Raji (cell line): ENCODE measurements around the gene MANF.

Experiments used
- POLR2A ChIP-seq: IDR thresholded peaks from 2 replicates; pipeline ENCODE4 v1.6.1; 2011; ENCODE audit warnings: low read depth, low read length, control low read depth; ENCODE audit not compliant: insufficient read depth

MANF gene

GRCh38 chr3:51384726-51385473, at the start of gene MANF:
TSS of gene MANF (plus strand) at chr3:51385291. CDS start at chr3:51385343, 52 bp downstream.
- peak; percentile 88 for TF ChIP-seq POLR2A

GRCh38 chr3:51336261-51336660, 48.8 kb upstream of the MANF start:
- TF ChIP-seq POLR2A, result no peak

GRCh38 chr3:51337666-51338065, 47.4 kb upstream of the MANF start:
- no peak for TF ChIP-seq POLR2A

GRCh38 chr3:51338632-51339031, 46.5 kb upstream of the MANF start:
- no peak for TF ChIP-seq POLR2A

- no peak for TF ChIP-seq POLR2A
These were observed 44.9 kb upstream of the MANF start for GRCh38 chr3:51340013-51340829.

GRCh38 chr3:51340989-51341636, 44.0 kb upstream of the MANF start:
- TF ChIP-seq POLR2A, result no peak

- no peak for TF ChIP-seq POLR2A
These were observed 41.0 kb upstream of the MANF start for GRCh38 chr3:51343918-51344687.

- no peak for TF ChIP-seq POLR2A
These were observed 34.3 kb upstream of the MANF start for GRCh38 chr3:51350751-51351150.

- TF ChIP-seq POLR2A, result no peak
These were observed 32.0 kb upstream of the MANF start for GRCh38 chr3:51353131-51353530.

- no peak for TF ChIP-seq POLR2A
These were observed 31.4 kb upstream of the MANF start for GRCh38 chr3:51353691-51354090.

- no peak for TF ChIP-seq POLR2A
These were observed 30.9 kb upstream of the MANF start for GRCh38 chr3:51354172-51354571.

GRCh38 chr3:51354731-51355615, 30.1 kb upstream of the MANF start:
- no peak for TF ChIP-seq POLR2A

- no peak for TF ChIP-seq POLR2A
These were observed 29.1 kb upstream of the MANF start for GRCh38 chr3:51355891-51356578.
